GM23248 (cell line): Measurements from ENCODE around the gene PTPRS.

Experiments used
- EZH2 ChIP-seq: fragments of 200-600 bp; sonication (generic); IDR thresholded peaks from 2 replicates; pipeline ENCODE4 v1.6.1; 2018; ENCODE audit warnings: antibody characterized with exemption, mild to moderate bottlenecking; ENCODE audit not compliant: insufficient read depth, poor library complexity, severe bottlenecking
- EZH2phosphoT487 ChIP-seq: fragments of 200-600 bp; sonication (generic); IDR thresholded peaks from 2 replicates; pipeline ENCODE4 v1.6.1; 2018; ENCODE audit warnings: antibody characterized with exemption, moderate library complexity, mild to moderate bottlenecking, low read depth; ENCODE audit not compliant: insufficient read depth

- TF ChIP-seq EZH2 (no peak), EZH2phosphoT487 (no peak)
Measured at GRCh38 chr19:5299137-5299536, 41.5 kb downstream of the PTPRS start.
